Testis (tissue), 5 donors: Measurements from ENCODE around the gene FUZ. TPM values are rescaled to one million over a fixed set of nuclear protein-coding genes. Genes with fewer than 3 reads are reported as not detected.

Experiments used
- DNase-seq: peaks from one replicate; pipeline ENCODE4 v3.0.0-alpha.2; 2019
- H3K27ac ChIP-seq, 2 donors: fragments of 200-600 bp; sonication (generic); one replicate each; pipeline ENCODE4 v1.5.1; 2019
- H3K27me3 ChIP-seq: fragments of 200-600 bp; sonication (generic); one replicate; pipeline ENCODE4 v1.5.1; 2019
- H3K36me3 ChIP-seq: fragments of 200-600 bp; sonication (generic); one replicate; pipeline ENCODE4 v1.5.1; 2017; ENCODE audit warnings: low read depth; ENCODE audit errors: missing control alignments
- H3K4me1 ChIP-seq: fragments of 200-600 bp; sonication (generic); one replicate; pipeline ENCODE4 v1.5.1; 2019
- H3K4me3 ChIP-seq, 2 donors: fragments of 200-600 bp; sonication (generic); one replicate each; pipeline ENCODE4 v1.5.1; 2017 to 2019
- H3K9me3 ChIP-seq: fragments of 200-600 bp; sonication (generic); one replicate; pipeline ENCODE4 v1.5.1; 2017
- POLR2A ChIP-seq: fragments of 450-650 bp; IDR thresholded peaks from one replicate; pipeline ENCODE4 v1.6.1; 2017; ENCODE audit warnings: antibody characterized with exemption, mild to moderate bottlenecking, moderate library complexity
- WGBS, 2 donors: methylation state at CpG; one replicate each; pipeline ENCODE4 v1.1.5; 2018; 5-methylcytosine and 5-hydroxymethylcytosine counted together
- intact Hi-C: fragments of 100-400 bp; cut with DNase I; formaldehyde crosslinking; loops from one replicate; pipeline ENCODE4 v1.15.1; 2023; ENCODE audit warnings: low total_unique reads
- long read RNA-seq, 2 donors: transcript quantifications; one replicate each; lab custom pipeline, GENCODE V29; 2026
- polyA plus RNA-seq: library from polyadenylated mRNA; stranded (reverse); fragments of 350-450 nt; fragmentation: Illumina TruSeq; extraction: RNeasy Lipid Tissue Mini Kit (QIAGEN cat#74804); gene quantifications from one replicate; pipeline ENCODE4 v1.2.3, GENCODE V29; 2014; ENCODE audit warnings: low read depth, low replicate concordance; ENCODE audit not compliant: insufficient read depth
- total RNA-seq, 2 donors: library from RNA; depleted of rRNA; stranded (reverse); fragments of >200 nt; gene quantifications; one replicate each; pipeline ENCODE4 v1.2.3, GENCODE V29; 2016
- TF ChIP-seq, protein P1 (sequence below), 3 experiments: fragments of 450-650 bp in 2 of 3; fragments of 200-600 bp in 1 of 3; sonication (generic) in 1 of 3; IDR thresholded peaks; one replicate each; pipeline ENCODE4 v1.5.1; 2016 to 2019; ENCODE audit warnings: antibody characterized with exemption in 3 of 3, mild to moderate bottlenecking in 2 of 3, moderate library complexity in 1 of 3

Gene FUZ, protein sequence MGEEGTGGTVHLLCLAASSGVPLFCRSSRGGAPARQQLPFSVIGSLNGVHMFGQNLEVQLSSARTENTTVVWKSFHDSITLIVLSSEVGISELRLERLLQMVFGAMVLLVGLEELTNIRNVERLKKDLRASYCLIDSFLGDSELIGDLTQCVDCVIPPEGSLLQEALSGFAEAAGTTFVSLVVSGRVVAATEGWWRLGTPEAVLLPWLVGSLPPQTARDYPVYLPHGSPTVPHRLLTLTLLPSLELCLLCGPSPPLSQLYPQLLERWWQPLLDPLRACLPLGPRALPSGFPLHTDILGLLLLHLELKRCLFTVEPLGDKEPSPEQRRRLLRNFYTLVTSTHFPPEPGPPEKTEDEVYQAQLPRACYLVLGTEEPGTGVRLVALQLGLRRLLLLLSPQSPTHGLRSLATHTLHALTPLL
- total RNA-seq (100 to 1,000 TPM in 1 of 2 donors, 10 to 100 TPM in 1; 56.0 to 101 TPM), polyA plus RNA-seq (98.0 TPM)
- long read RNA-seq, donor 1, transcript FUZ-201 (11 exons, 1,675 nt): major isoform, 5 of 5 reads
- long read RNA-seq, donor 1, partial matches to known transcripts: 0 of 5 reads
- long read RNA-seq, donor 1, other reads (novel, unspliced or antisense): 0 of 5 reads
- long read RNA-seq, donor 2, partial matches to known transcripts: 0 of 4 reads
- long read RNA-seq, donor 2, other reads (novel, unspliced or antisense): 0 of 4 reads

DNA sequence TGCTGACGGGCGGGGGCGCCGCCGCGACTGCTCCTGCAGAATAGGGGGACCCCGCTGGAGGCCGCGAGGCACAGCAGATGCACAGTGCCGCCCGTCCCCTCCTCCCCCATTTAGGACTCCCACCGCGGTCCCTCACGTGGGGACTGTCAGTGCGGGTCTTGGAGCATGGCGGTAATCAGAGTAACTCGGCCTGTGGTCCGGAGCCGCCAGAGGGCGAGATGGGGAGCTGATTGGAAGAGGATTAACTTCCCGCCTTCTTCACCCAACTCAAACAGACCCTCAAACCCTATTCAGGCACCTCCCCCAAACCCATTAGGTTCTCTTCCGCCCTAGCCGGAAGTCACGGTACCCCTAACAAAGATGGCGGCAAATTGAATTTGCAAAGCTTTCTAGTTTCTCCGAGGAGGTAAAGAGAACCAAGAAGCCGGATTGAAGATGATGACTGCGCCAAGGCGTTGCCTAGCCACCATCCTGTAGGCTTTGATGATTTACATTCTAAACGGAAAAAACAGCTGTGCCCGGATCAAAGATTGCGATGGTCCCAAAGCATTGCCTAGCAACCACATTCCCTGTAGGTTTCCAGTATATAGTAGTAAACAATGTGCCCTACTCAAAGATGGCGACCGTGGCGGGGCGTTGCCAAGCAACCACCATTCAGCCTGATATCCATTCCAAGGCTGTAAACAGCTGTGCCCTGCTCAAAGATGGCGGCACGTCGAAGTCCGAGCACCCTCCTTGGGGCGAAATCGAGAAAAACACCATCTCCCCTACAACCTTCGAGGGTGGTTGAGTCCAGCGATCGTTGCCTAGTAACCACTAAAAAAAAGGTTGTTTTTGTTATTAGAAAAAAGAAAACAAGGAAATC, at the start of gene FUZ:
Gene FUZ (minus strand): TSS at position 296 of the 865 bp plus-strand sequence. CDS start 186 bp downstream, at position 110.
- Histone ChIP-seq H3K9me3 (no peaks in the 10 kb centered on the region), H3K27ac (peak within 1 kb of the TSS; percentile 85 to 95), H3K4me1 (peaks cover 26% of the 10 kb centered on the region), H3K27me3 (no peaks in the 10 kb centered on the region), H3K4me3 (peak within 1 kb of the TSS; percentile 69 to 74), H3K36me3 (no peaks in the 10 kb centered on the region)
- TF ChIP-seq, protein P1, sequence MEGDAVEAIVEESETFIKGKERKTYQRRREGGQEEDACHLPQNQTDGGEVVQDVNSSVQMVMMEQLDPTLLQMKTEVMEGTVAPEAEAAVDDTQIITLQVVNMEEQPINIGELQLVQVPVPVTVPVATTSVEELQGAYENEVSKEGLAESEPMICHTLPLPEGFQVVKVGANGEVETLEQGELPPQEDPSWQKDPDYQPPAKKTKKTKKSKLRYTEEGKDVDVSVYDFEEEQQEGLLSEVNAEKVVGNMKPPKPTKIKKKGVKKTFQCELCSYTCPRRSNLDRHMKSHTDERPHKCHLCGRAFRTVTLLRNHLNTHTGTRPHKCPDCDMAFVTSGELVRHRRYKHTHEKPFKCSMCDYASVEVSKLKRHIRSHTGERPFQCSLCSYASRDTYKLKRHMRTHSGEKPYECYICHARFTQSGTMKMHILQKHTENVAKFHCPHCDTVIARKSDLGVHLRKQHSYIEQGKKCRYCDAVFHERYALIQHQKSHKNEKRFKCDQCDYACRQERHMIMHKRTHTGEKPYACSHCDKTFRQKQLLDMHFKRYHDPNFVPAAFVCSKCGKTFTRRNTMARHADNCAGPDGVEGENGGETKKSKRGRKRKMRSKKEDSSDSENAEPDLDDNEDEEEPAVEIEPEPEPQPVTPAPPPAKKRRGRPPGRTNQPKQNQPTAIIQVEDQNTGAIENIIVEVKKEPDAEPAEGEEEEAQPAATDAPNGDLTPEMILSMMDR (IDR thresholded peaks at IDR 0.05): peak in 2 of 3 experiments; percentile 20 to 26
- no peak for TF ChIP-seq POLR2A
- intact Hi-C loops: no loop called here
- peak; percentile 99 for DNase-seq
- 0% methylated on average over 36 to 42 of the region's 45 CpGs for WGBS, 2 donors

DNA sequence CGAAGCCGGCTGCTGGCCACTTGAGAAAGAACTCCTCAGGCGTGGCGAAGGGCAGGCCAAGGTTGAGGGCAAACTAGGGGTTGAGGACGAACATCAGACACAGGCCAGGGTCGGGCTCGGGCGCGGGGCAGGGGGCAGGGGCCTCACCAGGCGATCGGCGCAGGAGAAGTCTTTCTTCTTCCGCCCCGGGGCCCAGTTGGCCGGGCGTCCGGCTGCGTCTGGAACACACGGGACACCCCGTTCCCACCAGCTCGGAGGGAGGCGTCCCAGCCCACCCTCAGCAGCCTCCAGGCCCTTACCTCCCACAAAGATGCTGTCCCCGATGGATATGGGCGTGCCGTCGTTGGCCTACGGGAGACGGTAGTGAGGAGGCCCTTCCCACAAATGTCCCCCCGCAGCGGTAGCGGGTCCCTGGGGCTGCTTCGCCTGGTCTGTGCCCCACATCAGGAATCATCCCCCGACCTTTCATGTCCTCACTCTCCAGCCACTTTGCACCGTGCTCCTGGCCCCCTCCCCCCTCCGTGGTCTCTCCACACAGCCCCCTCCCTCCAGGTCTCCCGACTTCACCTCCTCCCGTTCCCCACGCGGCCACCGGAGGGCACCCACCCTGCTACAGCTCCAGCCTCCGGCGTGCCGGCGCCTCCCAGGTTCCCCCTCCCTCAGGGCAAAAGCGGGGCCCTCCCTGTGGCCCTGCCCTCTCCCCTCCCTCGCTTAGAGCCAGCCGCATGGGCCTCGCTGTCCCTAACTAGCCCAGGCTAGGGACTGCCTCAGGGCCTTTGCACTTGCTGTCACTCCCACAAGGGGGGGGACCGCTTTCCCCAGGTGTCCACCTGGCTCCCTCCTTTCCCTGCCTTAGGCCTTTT, 49.5 kb upstream of the FUZ start:
- H3K27ac ChIP-seq: peak overlapping the region; percentile 89 to 94
- H3K4me3 ChIP-seq: peak overlapping the region; percentile 15
- no peaks in the 10 kb centered on the region for H3K27me3 ChIP-seq
- no peaks in the 10 kb centered on the region for H3K9me3 ChIP-seq
- H3K4me1 ChIP-seq: peaks cover 71% of the 10 kb centered on the region
- WGBS, 2 donors: 36 to 42% methylated on average over 29 to 48 of the region's 49 CpGs
- peak; percentile 77 for DNase-seq
- H3K36me3 ChIP-seq: no peaks in the 10 kb centered on the region
- intact Hi-C loops: no loop called here
- TF ChIP-seq POLR2A: no peak
- TF ChIP-seq, protein P1 (IDR thresholded peaks at IDR 0.05): no peak

DNA sequence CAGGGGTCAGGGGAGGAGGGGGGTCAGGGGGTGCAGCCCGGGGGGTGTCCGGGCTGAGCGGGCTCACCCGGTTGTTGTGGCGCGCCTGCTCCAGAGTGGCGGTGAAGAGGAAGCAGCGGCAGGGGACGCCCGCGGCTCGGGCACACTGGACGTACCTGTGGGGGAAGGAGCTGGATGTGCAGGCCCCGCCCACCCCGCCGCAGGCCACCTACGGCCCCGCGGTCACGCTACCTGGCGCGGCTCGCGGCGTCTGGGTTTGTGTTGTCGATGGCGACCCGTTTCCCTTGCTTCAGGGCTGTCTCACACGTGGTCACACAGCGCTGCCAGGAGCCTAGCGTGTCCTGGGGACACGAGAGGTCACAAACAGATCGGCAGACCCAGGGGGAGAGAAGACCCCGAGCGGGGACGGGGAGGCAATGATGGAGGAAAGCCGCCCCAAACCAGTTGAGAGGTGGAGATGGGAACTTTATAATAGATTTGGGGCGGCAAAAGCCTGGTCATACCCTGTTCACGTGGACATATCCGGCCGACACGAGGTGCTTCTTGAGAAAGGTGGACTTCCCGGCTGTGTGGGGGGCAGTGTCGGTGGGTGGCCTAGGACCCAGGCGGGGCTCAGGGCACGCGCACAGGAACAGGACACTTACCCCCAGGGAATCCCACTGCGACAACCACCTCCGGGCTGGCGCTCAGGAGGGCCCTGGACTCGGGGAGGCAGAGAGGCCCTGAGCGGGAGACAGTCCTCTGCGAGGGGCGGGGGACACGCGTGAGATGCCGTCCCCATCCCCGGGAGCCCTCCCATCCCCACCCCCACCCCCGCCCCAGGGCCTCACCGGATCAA, 48.7 kb upstream of the FUZ start:
- Histone ChIP-seq H3K9me3 (no peaks in the 10 kb centered on the region), H3K27ac (peak overlapping the region; percentile 89 to 94), H3K4me3 (peak overlapping the region; percentile 15), H3K27me3 (no peaks in the 10 kb centered on the region), H3K36me3 (no peaks in the 10 kb centered on the region), H3K4me1 (peaks cover 75% of the 10 kb centered on the region)
- intact Hi-C loops: no loop called here
- 59 to 79% methylated on average over 34 to 54 of the region's 60 CpGs for WGBS, 2 donors
- DNase-seq: peak; percentile 58
- TF ChIP-seq POLR2A: no peak
- TF ChIP-seq, protein P1 (IDR thresholded peaks at IDR 0.05): no peak
